Measurements from ENCODE around the gene N4BP3.
"Not testable (repeated sequence)": the region's sequence is repeated elsewhere in the genome, so short reads cannot be mapped to it uniquely, and the experiment has no call there.

The N4BP3 gene

DNA sequence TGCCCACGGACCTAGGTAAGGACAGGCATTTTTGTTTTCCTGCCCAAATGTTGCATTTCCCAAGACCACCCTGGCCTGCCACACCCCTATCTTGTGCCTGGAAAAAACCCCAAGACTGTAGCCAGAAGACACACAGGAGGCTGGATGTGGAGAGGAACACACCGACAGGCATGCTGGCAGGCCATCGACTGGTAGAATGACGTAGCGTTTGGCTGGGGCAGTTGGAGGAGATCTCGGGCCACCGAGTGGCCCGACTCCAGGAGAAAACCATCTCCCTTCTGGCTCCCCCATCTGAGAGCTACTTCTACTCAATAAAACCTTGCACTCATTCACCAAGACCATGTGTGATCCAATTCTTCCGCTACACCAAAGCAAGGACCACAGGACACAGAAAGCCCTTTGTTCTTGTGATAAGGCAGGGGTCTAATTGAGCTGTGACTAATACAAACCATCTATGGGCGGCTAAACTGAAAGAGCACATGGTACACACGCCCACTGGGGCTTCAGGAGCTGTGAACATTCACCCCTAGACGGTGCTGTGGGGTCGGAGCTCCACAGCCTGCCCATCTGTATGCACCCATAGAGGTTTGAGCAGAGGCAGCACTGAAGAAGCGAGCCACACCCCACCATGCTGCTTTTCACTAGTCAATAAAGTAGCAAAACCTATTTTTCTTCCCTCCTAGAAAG is 38.9 kb upstream of the N4BP3 start:
- no peak overlapping the region for H3K4me3 ChIP-seq (ENCODE audit: insufficient read depth, low read length, poor library complexity, severe bottlenecking)
- H3K9me3 ChIP-seq (ENCODE audit: insufficient read depth, low read length), result no peaks in the 10 kb centered on the region
- no peaks in the 10 kb centered on the region for H3K27me3 ChIP-seq (ENCODE audit: low read length)
- no peaks in the 10 kb centered on the region for H3K36me3 ChIP-seq (ENCODE audit: low read length)
- H3K9me2 ChIP-seq (replicated peaks; ENCODE audit: insufficient read depth, low read length), result no peaks in the 10 kb centered on the region
- no peak overlapping the region for H3K27ac ChIP-seq (ENCODE audit: low read depth, low read length)
- no peaks in the 10 kb centered on the region for H3F3A ChIP-seq (ENCODE audit: insufficient read depth)
- no peak overlapping the region for H3K9ac ChIP-seq (ENCODE audit: low read length)
- H4K20me1 ChIP-seq (ENCODE audit: low read depth, low read length), result no peaks in the 10 kb centered on the region
- no peak overlapping the region for H3K4me2 ChIP-seq (ENCODE audit: low read depth, low read length, poor library complexity, severe bottlenecking)
- H3K79me2 ChIP-seq (ENCODE audit: insufficient read depth, low read length), result no peaks in the 10 kb centered on the region
- no peak for TF ChIP-seq EZH2phosphoT487 (conservative IDR thresholded peaks at IDR 0.05; ENCODE audit: low read length)
- TF ChIP-seq, protein P1, sequence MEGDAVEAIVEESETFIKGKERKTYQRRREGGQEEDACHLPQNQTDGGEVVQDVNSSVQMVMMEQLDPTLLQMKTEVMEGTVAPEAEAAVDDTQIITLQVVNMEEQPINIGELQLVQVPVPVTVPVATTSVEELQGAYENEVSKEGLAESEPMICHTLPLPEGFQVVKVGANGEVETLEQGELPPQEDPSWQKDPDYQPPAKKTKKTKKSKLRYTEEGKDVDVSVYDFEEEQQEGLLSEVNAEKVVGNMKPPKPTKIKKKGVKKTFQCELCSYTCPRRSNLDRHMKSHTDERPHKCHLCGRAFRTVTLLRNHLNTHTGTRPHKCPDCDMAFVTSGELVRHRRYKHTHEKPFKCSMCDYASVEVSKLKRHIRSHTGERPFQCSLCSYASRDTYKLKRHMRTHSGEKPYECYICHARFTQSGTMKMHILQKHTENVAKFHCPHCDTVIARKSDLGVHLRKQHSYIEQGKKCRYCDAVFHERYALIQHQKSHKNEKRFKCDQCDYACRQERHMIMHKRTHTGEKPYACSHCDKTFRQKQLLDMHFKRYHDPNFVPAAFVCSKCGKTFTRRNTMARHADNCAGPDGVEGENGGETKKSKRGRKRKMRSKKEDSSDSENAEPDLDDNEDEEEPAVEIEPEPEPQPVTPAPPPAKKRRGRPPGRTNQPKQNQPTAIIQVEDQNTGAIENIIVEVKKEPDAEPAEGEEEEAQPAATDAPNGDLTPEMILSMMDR (IDR thresholded peaks at IDR 0.05; ENCODE audit: insufficient read depth, low read length, poor library complexity, severe bottlenecking), result peak; percentile 31
- no peak overlapping the region for H2AFZ ChIP-seq (ENCODE audit: low read depth, low read length, severe bottlenecking)

GRCh38 chr5:178076965-178077364 is 36.4 kb upstream of the N4BP3 start:
- H3K9me3 ChIP-seq (ENCODE audit: insufficient read depth, low read length); H3F3A ChIP-seq (ENCODE audit: insufficient read depth); H3K36me3 ChIP-seq (ENCODE audit: low read length); H2AFZ ChIP-seq (ENCODE audit: low read depth, low read length, severe bottlenecking); H3K79me2 ChIP-seq (ENCODE audit: insufficient read depth, low read length); H3K9ac ChIP-seq (ENCODE audit: low read length); H3K4me2 ChIP-seq (ENCODE audit: low read depth, low read length, poor library complexity, severe bottlenecking); H3K9me2 ChIP-seq (replicated peaks; ENCODE audit: insufficient read depth, low read length); H3K27ac ChIP-seq (ENCODE audit: low read depth, low read length); H3K4me3 ChIP-seq (ENCODE audit: insufficient read depth, low read length, poor library complexity, severe bottlenecking); H3K27me3 ChIP-seq (ENCODE audit: low read length); H4K20me1 ChIP-seq (ENCODE audit: low read depth, low read length): not testable (repeated sequence)

- Histone ChIP-seq H2AFZ (ENCODE audit: low read depth, low read length, severe bottlenecking) (no peak overlapping the region), H3K9me2 (replicated peaks; ENCODE audit: insufficient read depth, low read length) (no peaks in the 10 kb centered on the region), H3K9ac (ENCODE audit: low read length) (no peak overlapping the region), H3K36me3 (ENCODE audit: low read length) (no peaks in the 10 kb centered on the region), H4K20me1 (ENCODE audit: low read depth, low read length) (no peaks in the 10 kb centered on the region), H3K4me3 (ENCODE audit: insufficient read depth, low read length, poor library complexity, severe bottlenecking) (no peak overlapping the region), H3K9me3 (ENCODE audit: insufficient read depth, low read length) (no peaks in the 10 kb centered on the region), H3K79me2 (ENCODE audit: insufficient read depth, low read length) (no peaks in the 10 kb centered on the region), H3F3A (ENCODE audit: insufficient read depth) (no peaks in the 10 kb centered on the region), H3K4me2 (ENCODE audit: low read depth, low read length, poor library complexity, severe bottlenecking) (no peak overlapping the region), H3K27me3 (ENCODE audit: low read length) (no peaks in the 10 kb centered on the region), H3K27ac (ENCODE audit: low read depth, low read length) (no peak overlapping the region)
- no peak for TF ChIP-seq EZH2phosphoT487 (conservative IDR thresholded peaks at IDR 0.05; ENCODE audit: low read length)
- TF ChIP-seq, protein P1 (IDR thresholded peaks at IDR 0.05; ENCODE audit: insufficient read depth, low read length, poor library complexity, severe bottlenecking), result no peak
These were observed 35.6 kb upstream of the N4BP3 start for GRCh38 chr5:178077751-178078150.

DNA sequence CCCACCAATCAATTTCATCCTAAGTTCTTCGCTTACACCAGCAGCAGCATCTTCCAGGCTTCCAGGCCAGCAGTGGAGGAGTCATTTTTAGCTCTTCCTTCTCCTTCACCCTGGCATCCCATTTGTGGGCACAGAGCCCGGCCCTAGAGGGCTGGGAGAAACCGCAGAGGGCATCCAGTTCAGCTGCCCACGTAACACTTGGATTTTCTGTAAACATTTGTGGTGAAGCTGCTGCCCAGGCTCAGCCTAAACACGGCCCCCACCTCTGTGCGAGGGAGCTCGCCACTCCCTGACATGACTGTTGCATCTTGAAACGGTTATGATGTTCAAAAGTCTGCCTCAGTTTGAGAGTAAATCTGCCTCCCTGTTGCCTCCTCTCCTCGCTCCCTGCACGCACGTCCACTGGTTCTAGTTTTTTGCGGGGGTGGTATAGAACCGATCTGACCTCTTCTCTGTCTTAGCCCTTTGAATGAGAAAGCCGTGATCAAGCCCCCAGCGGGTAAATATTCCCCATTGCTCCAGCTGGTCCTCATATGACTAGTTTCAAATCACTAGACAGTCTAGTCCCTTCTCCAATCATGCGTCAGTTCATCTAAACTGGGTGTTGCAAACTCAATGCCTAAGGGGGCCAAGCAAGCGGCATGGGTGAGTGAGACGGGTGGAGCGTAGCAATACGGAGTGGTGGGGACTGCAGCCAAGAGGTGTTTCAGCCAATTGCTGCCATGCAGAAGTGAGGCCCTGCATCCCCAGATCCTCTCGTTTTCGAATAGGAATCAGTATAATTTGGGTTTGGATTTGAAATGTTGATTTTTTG is 34.9 kb upstream of the N4BP3 start:
- Histone ChIP-seq H2AFZ (ENCODE audit: low read depth, low read length, severe bottlenecking) (no peak overlapping the region), H4K20me1 (ENCODE audit: low read depth, low read length) (no peaks in the 10 kb centered on the region), H3K36me3 (ENCODE audit: low read length) (no peaks in the 10 kb centered on the region), H3F3A (ENCODE audit: insufficient read depth) (no peaks in the 10 kb centered on the region), H3K4me2 (ENCODE audit: low read depth, low read length, poor library complexity, severe bottlenecking) (no peak overlapping the region), H3K9me3 (ENCODE audit: insufficient read depth, low read length) (no peaks in the 10 kb centered on the region), H3K27me3 (ENCODE audit: low read length) (no peaks in the 10 kb centered on the region), H3K27ac (ENCODE audit: low read depth, low read length) (no peak overlapping the region), H3K9me2 (replicated peaks; ENCODE audit: insufficient read depth, low read length) (no peaks in the 10 kb centered on the region), H3K9ac (ENCODE audit: low read length) (no peak overlapping the region), H3K79me2 (ENCODE audit: insufficient read depth, low read length) (no peaks in the 10 kb centered on the region), H3K4me3 (ENCODE audit: insufficient read depth, low read length, poor library complexity, severe bottlenecking) (no peak overlapping the region)
- TF ChIP-seq, protein P1 (IDR thresholded peaks at IDR 0.05; ENCODE audit: insufficient read depth, low read length, poor library complexity, severe bottlenecking), result no peak
- TF ChIP-seq EZH2phosphoT487 (conservative IDR thresholded peaks at IDR 0.05; ENCODE audit: low read length), result no peak

Measured in SU-DHL-6 (cell line).